Endothelial cell (in vitro differentiated cells): ENCODE data around the gene MRPL28. TPM values are rescaled to one million over a fixed set of nuclear protein-coding genes. Genes with fewer than 3 reads are reported as not detected.
"Not testable (repeated sequence)": the region's sequence is repeated elsewhere in the genome, so short reads cannot be mapped to it uniquely, and the experiment has no call there.

Experiments
- DNase-seq: peaks from one replicate; pipeline ENCODE4 v3.0.0; 2021; ENCODE audit warnings: low spot score
- H3K27ac Mint-ChIP-seq: one replicate; pipeline ENCODE4 v1.8.0; 2021; ENCODE audit warnings: mixed read lengths, inconsistent platforms; ENCODE audit not compliant: unreplicated experiment
- H3K27me3 Mint-ChIP-seq: one replicate; pipeline ENCODE4 v1.8.0; 2021; ENCODE audit warnings: mild to moderate bottlenecking, moderate library complexity, mixed read lengths, inconsistent platforms; ENCODE audit not compliant: unreplicated experiment
- H3K36me3 Mint-ChIP-seq: one replicate; pipeline ENCODE4 v1.8.0; 2021; ENCODE audit warnings: mild to moderate bottlenecking, low read depth, mixed read lengths, inconsistent platforms; ENCODE audit not compliant: unreplicated experiment
- H3K4me1 Mint-ChIP-seq: one replicate; pipeline ENCODE4 v1.8.0; 2021; ENCODE audit warnings: mild to moderate bottlenecking, mixed read lengths, inconsistent platforms; ENCODE audit not compliant: unreplicated experiment
- H3K4me3 Mint-ChIP-seq: one replicate; pipeline ENCODE4 v1.8.0; 2021; ENCODE audit warnings: mild to moderate bottlenecking, mixed read lengths, inconsistent platforms; ENCODE audit not compliant: unreplicated experiment
- H3K9me3 Mint-ChIP-seq: one replicate; pipeline ENCODE4 v1.8.0; 2021; ENCODE audit warnings: mixed read lengths, inconsistent platforms; ENCODE audit not compliant: unreplicated experiment
- total RNA-seq: library from RNA; stranded (reverse); fragmentation: NEBNext Ultra II Directional; extraction: Animal tissue kit (Norgen Biotek cat#: 25700); gene quantifications from one replicate; pipeline ENCODE4 v1.2.1, GENCODE V29; 2021; ENCODE audit not compliant: unreplicated experiment
- TF ChIP-seq, protein P1 (sequence below): fragments of 200-600 bp; sonication (generic); IDR thresholded peaks from one replicate; pipeline ENCODE4 v1.5.0; 2021; ENCODE audit warnings: antibody characterized with exemption; ENCODE audit not compliant: unreplicated experiment

MRPL28 gene
- total RNA-seq, 1 donor from 2014 or later: 70.8 TPM

- Mint-ChIP-seq H3K36me3 (peaks cover 7% of the 10 kb centered on the region), H3K27me3 (peaks cover 7% of the 10 kb centered on the region), H3K4me1 (peaks cover 4% of the 10 kb centered on the region), H3K9me3 (no peaks in the 10 kb centered on the region), H3K27ac (peak overlapping the region; percentile 67), H3K4me3 (peak overlapping the region; percentile 94)
- DNase-seq: no peak
- TF ChIP-seq, protein P1, sequence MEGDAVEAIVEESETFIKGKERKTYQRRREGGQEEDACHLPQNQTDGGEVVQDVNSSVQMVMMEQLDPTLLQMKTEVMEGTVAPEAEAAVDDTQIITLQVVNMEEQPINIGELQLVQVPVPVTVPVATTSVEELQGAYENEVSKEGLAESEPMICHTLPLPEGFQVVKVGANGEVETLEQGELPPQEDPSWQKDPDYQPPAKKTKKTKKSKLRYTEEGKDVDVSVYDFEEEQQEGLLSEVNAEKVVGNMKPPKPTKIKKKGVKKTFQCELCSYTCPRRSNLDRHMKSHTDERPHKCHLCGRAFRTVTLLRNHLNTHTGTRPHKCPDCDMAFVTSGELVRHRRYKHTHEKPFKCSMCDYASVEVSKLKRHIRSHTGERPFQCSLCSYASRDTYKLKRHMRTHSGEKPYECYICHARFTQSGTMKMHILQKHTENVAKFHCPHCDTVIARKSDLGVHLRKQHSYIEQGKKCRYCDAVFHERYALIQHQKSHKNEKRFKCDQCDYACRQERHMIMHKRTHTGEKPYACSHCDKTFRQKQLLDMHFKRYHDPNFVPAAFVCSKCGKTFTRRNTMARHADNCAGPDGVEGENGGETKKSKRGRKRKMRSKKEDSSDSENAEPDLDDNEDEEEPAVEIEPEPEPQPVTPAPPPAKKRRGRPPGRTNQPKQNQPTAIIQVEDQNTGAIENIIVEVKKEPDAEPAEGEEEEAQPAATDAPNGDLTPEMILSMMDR: no peak
Observed at GRCh38 chr16:351804-352520, 18.4 kb downstream of the MRPL28 start.

DNA sequence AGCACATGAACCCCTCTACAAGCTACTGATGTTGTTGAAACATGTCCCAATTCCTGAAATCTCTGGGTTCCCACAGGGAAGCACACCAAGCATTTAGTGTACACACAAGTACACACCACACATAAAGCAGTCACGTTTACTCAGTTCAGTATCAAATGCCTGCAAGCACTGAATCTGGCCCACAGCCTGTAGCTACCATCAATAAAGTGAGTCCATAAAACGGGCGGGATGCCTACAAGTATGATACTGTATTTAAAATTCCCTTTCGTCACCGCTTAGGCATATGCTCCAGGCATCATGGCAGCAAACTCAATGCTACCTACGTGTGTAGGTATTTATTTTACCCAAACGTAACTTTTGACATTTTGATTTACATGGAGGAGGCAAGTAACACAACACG, 20.1 kb downstream of the MRPL28 start:
- Mint-ChIP-seq H3K27ac (no peak overlapping the region), H3K4me1 (peaks cover 4% of the 10 kb centered on the region), H3K36me3 (peaks cover 18% of the 10 kb centered on the region), H3K9me3 (no peaks in the 10 kb centered on the region), H3K4me3 (peak overlapping the region; percentile 69), H3K27me3 (peaks cover 5% of the 10 kb centered on the region)
- TF ChIP-seq, protein P1: no peak
- DNase-seq: no peak

DNA sequence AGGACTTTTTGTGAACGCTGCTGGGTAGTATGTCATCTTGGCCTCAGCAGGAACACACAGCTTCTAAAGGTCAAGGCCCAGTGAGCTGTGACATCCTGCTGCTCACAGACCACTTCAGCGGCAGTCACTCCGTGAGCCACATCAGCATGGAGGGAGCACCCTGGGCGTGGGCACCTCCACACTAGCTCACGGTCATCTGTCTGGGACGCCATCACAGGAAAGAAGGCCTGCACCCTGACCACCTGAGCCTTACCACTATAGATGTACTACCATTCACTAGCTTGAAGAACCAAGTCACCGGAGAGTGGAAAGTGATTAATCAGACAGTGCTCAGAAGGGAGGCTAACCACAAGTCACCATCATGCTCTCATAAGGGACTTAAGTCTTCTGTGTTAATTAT, 21.1 kb downstream of the MRPL28 start:
- TF ChIP-seq, protein P1: no peak
- DNase-seq: no peak
- H3K4me3 Mint-ChIP-seq: no peak overlapping the region
- H3K9me3 Mint-ChIP-seq: no peaks in the 10 kb centered on the region
- peaks cover 18% of the 10 kb centered on the region for H3K36me3 Mint-ChIP-seq
- peaks cover 4% of the 10 kb centered on the region for H3K27me3 Mint-ChIP-seq
- no peak overlapping the region for H3K27ac Mint-ChIP-seq
- peaks cover 2% of the 10 kb centered on the region for H3K4me1 Mint-ChIP-seq

DNA sequence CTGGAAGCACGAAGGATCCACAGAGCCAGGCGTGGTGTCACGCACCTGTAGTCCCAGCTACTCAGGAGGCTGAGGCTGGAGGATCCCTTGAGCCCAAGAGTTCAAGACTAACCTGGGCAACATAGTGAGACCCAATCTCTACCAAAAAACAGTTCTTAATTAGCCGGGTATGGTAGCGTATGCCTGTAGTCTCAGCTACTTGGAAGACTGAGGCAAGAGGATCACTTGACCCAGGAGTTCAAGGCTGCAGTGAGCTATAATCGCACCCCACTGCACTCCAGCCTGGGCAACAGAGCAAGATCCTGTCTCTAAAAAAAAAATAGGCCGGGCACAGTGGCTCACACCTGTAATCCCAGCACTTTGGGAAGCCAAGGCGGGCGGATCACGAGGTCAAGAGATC, 21.8 kb downstream of the MRPL28 start:
- H3K4me1 Mint-ChIP-seq, H3K9me3 Mint-ChIP-seq, H3K4me3 Mint-ChIP-seq, H3K27ac Mint-ChIP-seq, DNase-seq, H3K27me3 Mint-ChIP-seq: not testable (repeated sequence)
- peaks cover 18% of the 10 kb centered on the region for H3K36me3 Mint-ChIP-seq

- Mint-ChIP-seq H3K27ac (no peak overlapping the region), H3K4me3 (no peak overlapping the region), H3K27me3 (peaks cover 2% of the 10 kb centered on the region), H3K4me1 (peaks cover 2% of the 10 kb centered on the region), H3K36me3 (peaks cover 23% of the 10 kb centered on the region), H3K9me3 (no peaks in the 10 kb centered on the region)
- DNase-seq: no peak
- TF ChIP-seq, protein P1: no peak
Observed at GRCh38 chr16:347203-347602, 23.1 kb downstream of the MRPL28 start.
